NCI-H526 treated with DMSO at 0.1 percent for 48 hours (cell line): Measurements from ENCODE around the gene SCGB3A1.

Source experiments
- DNase-seq: peaks from one replicate; lab custom pipeline; 2025; lab: John Stamatoyannopoulos, UW

The SCGB3A1 gene

DNA sequence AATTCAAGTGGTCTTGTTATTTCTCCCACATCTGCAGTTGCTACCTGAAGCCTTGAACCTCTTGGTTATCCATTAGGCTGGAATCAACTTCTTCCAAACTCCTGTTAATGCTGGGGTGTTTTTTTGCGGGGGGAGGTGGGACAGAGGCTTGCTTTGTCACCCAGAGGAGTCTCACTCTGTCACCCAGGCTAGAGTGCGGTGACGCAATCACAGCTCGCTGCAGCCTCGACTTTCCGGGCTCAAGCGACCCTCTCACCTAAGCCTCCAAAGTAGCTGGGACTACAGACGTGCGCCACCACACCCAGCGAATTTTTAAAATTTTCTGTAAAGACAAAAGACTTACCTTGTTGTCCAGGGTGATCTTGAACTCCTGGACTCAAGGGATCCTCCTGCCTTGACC lies 4.4 kb downstream of the SCGB3A1 start:
- DNase-seq = no peak

DNA sequence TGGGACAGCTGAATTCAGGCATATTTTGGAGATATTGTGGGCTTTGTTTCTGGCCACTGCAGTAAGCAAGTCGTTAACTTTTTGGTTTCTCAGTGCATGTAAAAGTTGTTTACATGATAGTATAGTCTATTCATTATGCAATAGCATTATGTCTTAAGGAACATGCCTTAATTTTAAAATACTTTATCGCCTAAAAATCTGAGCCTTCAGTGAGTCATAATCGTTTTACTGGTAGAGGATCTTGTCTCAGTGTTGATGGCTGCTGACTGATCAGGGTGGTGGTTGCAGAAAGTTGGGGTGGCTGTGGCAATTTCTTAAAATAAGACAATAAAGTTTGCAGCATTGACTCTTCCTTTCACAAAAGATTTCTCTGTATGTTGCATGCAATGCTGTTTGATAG lies 5.1 kb downstream of the SCGB3A1 start:
- DNase-seq = no peak

- no peak for DNase-seq
Observed at GRCh38 chr5:180583738-180584137, 7.6 kb downstream of the SCGB3A1 start.

DNA sequence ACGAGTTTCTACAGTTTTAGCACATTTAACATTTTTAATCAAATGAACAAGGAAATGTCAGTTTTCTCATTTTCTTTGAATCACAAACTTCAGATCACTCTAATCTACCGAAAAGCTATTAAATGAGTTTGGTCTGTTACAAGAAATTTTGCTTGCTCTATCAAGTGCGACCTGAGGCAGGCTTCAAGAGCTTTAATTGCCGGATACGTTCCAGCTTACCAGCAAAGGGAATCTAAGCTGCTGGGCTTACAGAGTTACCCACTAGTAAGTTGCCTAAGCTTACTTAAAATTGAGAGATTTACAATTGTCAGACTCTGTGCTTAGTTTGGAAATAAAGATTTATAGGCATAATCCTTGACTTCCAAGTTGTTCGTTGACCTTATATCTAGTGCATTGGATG lies 10.6 kb downstream of the SCGB3A1 start:
- no peak for DNase-seq

DNA sequence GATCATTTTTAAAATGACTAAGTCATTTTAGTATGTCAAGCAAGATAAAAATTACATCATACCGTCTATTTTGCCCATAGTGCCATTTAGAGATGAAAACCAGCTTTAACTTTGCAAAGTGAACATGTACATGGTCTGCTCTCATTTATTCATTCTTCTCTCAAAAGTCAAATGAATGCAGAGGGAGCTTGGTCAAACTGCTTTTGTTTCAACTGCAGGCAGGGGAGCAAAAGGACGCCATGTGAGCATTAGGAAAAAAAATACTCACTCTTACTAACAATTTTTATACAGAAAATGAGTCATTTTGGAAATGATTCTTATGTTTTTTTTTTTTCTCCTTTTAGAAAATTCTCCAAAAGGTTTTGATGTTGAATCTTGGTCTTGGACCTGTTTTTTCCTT lies 15.7 kb downstream of the SCGB3A1 start:
- no peak for DNase-seq

GRCh38 chr5:180568914-180569313 lies 22.4 kb downstream of the SCGB3A1 start:
- DNase-seq = no peak

- no peak for DNase-seq
Observed at GRCh38 chr5:180563994-180564393, 27.3 kb downstream of the SCGB3A1 start.

- DNase-seq = no peak
Observed at GRCh38 chr5:180558232-180558631, 33.1 kb downstream of the SCGB3A1 start.

- DNase-seq = no peak
Observed at GRCh38 chr5:180557217-180557809, 34.0 kb downstream of the SCGB3A1 start.

DNA sequence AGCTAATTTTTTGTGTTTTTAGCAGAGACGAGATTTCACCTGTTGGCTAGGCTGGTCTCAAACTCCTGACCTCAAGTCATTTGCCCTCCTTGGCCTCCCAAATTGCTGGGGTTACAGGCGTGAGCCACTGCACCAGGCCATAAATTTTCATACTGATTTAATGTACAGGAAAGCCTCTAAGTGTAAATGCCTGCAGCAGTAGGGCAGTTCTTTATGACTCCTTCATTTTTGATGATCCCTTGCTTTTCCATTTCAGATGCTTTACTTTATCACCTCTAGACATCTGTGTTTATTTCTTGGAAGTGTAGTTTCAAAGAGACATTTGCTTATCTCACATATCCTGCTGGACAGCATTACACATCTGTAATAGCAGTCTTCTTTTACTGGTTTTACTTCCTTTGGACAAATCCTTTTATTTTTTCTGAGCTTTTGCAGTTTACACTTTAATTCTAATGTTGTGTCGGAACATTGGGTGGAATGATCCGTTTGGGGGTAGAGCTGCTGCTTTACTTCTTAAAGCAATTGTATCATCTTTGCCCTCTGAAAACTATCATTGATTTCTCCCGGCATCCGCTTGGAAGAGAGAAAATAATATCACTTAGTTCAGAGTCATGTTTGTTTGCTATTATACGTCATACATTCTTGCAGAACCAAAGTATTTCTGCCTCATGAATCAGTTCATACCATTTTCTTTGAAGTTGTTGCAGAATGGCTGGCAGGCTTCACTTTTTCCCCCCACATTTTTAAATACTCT lies 36.0 kb downstream of the SCGB3A1 start:
- no peak for DNase-seq

GRCh38 chr5:180553530-180553929 lies 37.8 kb downstream of the SCGB3A1 start:
- DNase-seq = no peak

GRCh38 chr5:180548563-180548962 lies 42.7 kb downstream of the SCGB3A1 start:
- no peak for DNase-seq

GRCh38 chr5:180545248-180545647 lies 46.1 kb downstream of the SCGB3A1 start:
- no peak for DNase-seq

GRCh38 chr5:180541710-180542109 lies 49.6 kb downstream of the SCGB3A1 start:
- DNase-seq = no peak
